CD14-positive monocyte (primary cell): ENCODE measurements around the gene OR5H1. TPM values are rescaled to one million over a fixed set of nuclear protein-coding genes. Genes with fewer than 3 reads are reported as not detected.

ENCODE experiments used
- DNase-seq, 3 donors: peaks; one replicate each; pipeline ENCODE4 v3.0.0-alpha.2; 2011 to 2022
- H2AFZ ChIP-seq: 2 replicates; pipeline ENCODE4 v1.6.0; 2012; ENCODE audit warnings: mild to moderate bottlenecking, low read depth, low read length, inconsistent platforms; ENCODE audit not compliant: insufficient read depth, poor library complexity, severe bottlenecking
- H3K27ac ChIP-seq, 2 donors: 1 replicate in 1 of 2; 2 replicates in 1 of 2; pipeline ENCODE4 v1.5.1; 2012 to 2013; ENCODE audit warnings: low read length in 2 of 2, control low read depth in 1 of 2, inconsistent platforms in 1 of 2, low read depth in 1 of 2, mild to moderate bottlenecking in 1 of 2
- H3K27me3 ChIP-seq, 2 donors: one replicate each; pipeline versions ENCODE4 v1.6.0 to v1.6.1; 2011 to 2013; ENCODE audit warnings: low read length in 2 of 2; ENCODE audit not compliant: control insufficient read depth in 2 of 2, insufficient read depth in 2 of 2
- H3K36me3 ChIP-seq, 2 donors: replicated peaks in 1 of 2; 1 replicate in 1 of 2; 2 replicates in 1 of 2; pipeline versions ENCODE4 v1.5.1 to v1.6.1; 2012 to 2013; ENCODE audit warnings: low read length in 2 of 2, control low read depth in 1 of 2, inconsistent platforms in 1 of 2, mild to moderate bottlenecking in 1 of 2; ENCODE audit not compliant: insufficient read depth in 2 of 2, control insufficient read depth in 1 of 2
- H3K4me1 ChIP-seq, 2 donors: 1 replicate in 1 of 2; 2 replicates in 1 of 2; pipeline versions ENCODE4 v1.5.1 to v1.6.1; 2012 to 2013; ENCODE audit warnings: low read length in 2 of 2, control low read depth in 1 of 2, inconsistent platforms in 1 of 2, mild to moderate bottlenecking in 1 of 2, moderate library complexity in 1 of 2; ENCODE audit not compliant: insufficient read depth in 2 of 2, control insufficient read depth in 1 of 2
- H3K4me2 ChIP-seq: replicated peaks from 2 replicates; pipeline ENCODE3; 2012; ENCODE audit warnings: low read length, moderate library complexity, mild to moderate bottlenecking; ENCODE audit not compliant: poor library complexity, severe bottlenecking; ENCODE audit errors: extremely low read depth
- H3K4me3 ChIP-seq, 3 experiments: fragments of 200-600 bp in 1 of 3; sonication (generic) in 1 of 3; replicated peaks in 1 of 3; 1 replicate in 2 of 3; 2 replicates in 1 of 3; pipeline ENCODE4 v1.5.1; 2011 to 2013; ENCODE audit warnings: low read length in 3 of 3, mild to moderate bottlenecking in 3 of 3, control low read depth in 2 of 3, low read depth in 2 of 3, inconsistent platforms in 1 of 3, moderate library complexity in 1 of 3
- H3K79me2 ChIP-seq: 2 replicates; pipeline ENCODE4 v1.6.0; 2012; ENCODE audit warnings: mild to moderate bottlenecking, control low read depth, inconsistent platforms, low read length, moderate library complexity; ENCODE audit not compliant: insufficient read depth
- H3K9ac ChIP-seq: 2 replicates; pipeline ENCODE4 v1.6.0; 2017; ENCODE audit warnings: low read length, mild to moderate bottlenecking; ENCODE audit not compliant: insufficient read depth, poor library complexity, severe bottlenecking
- H3K9me3 ChIP-seq, 2 donors: replicated peaks in 1 of 2; 1 replicate in 1 of 2; 2 replicates in 1 of 2; pipeline versions ENCODE4 v1.5.1 to v1.6.1; 2012 to 2013; ENCODE audit warnings: low read length in 2 of 2, control low read depth in 1 of 2; ENCODE audit not compliant: control insufficient read depth in 1 of 2, insufficient read depth in 1 of 2
- H4K20me1 ChIP-seq: 2 replicates; pipeline ENCODE4 v1.6.0; 2012; ENCODE audit warnings: mild to moderate bottlenecking, low read length, control low read depth, moderate library complexity; ENCODE audit not compliant: insufficient read depth
- H3K27ac Mint-ChIP-seq, 7 donors: one replicate each; pipeline ENCODE4 v1.8.0; 2020; ENCODE audit warnings: mild to moderate bottlenecking in 7 of 7, mixed read lengths in 7 of 7, moderate library complexity in 6 of 7, inconsistent platforms in 2 of 7
- H3K27me3 Mint-ChIP-seq, 3 donors: one replicate each; pipeline ENCODE4 v1.8.0; 2021 to 2022; ENCODE audit warnings: low read depth in 3 of 3, mild to moderate bottlenecking in 3 of 3, mixed read lengths in 3 of 3, moderate library complexity in 3 of 3, inconsistent platforms in 1 of 3
- H3K36me3 Mint-ChIP-seq, 2 donors: one replicate each; pipeline ENCODE4 v1.8.0; 2020; ENCODE audit warnings: mixed read lengths in 2 of 2, inconsistent platforms in 1 of 2, mild to moderate bottlenecking in 1 of 2
- H3K4me1 Mint-ChIP-seq: one replicate; pipeline ENCODE4 v1.8.0; 2020; ENCODE audit warnings: mild to moderate bottlenecking, mixed read lengths
- H3K4me3 Mint-ChIP-seq, 2 donors: one replicate each; pipeline ENCODE4 v1.8.0; 2020; ENCODE audit warnings: mild to moderate bottlenecking in 2 of 2, mixed read lengths in 2 of 2, moderate library complexity in 1 of 2
- H3K9me3 Mint-ChIP-seq, 7 donors: one replicate each; pipeline ENCODE4 v1.8.0; 2020 to 2022; ENCODE audit warnings: mixed read lengths in 7 of 7, mild to moderate bottlenecking in 6 of 7, moderate library complexity in 6 of 7, inconsistent platforms in 2 of 7
- WGBS: methylation state at CpG from one replicate; pipeline ENCODE4 v1.1.5; 2013; ENCODE audit warnings: missing lambda C conversion rate; ENCODE audit not compliant: insufficient coverage; 5-methylcytosine and 5-hydroxymethylcytosine counted together
- intact Hi-C, 2 donors: fragments of 100-400 bp; cut with micrococcal nuclease; formaldehyde crosslinking; loops; one replicate each; pipeline versions ENCODE4 v1.15.0 to v1.15.1; 2023
- polyA plus RNA-seq, 3 donors: library from polyadenylated mRNA; depleted of rRNA in 1 of 3; unstranded in 2 of 3; stranded (reverse) in 1 of 3; fragments of 300-500 nt in 2 of 3; fragments of >200 nt in 1 of 3; fragmentation: Illumina TruSeq in 2 of 3; gene quantifications; 1 replicate in 2 of 3; 2 replicates in 1 of 3; pipeline ENCODE4 v1.2.3, GENCODE V29; 2012 to 2021
- TF ChIP-seq, protein P1 (sequence below): fragments of 200-600 bp; IDR thresholded peaks from one replicate; pipeline ENCODE4 v1.8.0; 2022; ENCODE audit warnings: antibody characterized with exemption, mild to moderate bottlenecking

OR5H1 gene
- polyA plus RNA-seq, 3 donors: not detected

DNA sequence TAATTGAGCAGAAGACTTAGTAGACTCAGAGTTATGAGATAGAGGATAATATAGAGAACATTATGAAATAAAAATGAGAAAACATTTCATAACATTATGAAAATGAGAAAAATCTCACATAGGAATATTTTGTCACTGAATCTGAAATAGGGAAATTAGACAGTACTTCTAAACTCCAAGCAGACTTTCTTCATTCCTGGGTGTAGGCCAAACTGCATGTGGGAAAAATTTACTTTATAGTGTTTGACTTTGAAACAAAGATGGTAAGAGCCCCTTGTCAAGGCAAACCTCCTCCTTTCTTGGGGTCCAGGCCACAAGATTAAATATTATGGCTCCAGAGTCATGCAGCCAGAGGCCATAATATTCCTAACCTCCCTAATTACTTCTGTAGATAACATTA is 10.0 kb downstream of the OR5H1 start:
- peaks cover 0 to 5% (median 0%) of the 10 kb centered on the region in 7 donors for H3K9me3 Mint-ChIP-seq
- H3K9ac ChIP-seq: no peak overlapping the region

DNA sequence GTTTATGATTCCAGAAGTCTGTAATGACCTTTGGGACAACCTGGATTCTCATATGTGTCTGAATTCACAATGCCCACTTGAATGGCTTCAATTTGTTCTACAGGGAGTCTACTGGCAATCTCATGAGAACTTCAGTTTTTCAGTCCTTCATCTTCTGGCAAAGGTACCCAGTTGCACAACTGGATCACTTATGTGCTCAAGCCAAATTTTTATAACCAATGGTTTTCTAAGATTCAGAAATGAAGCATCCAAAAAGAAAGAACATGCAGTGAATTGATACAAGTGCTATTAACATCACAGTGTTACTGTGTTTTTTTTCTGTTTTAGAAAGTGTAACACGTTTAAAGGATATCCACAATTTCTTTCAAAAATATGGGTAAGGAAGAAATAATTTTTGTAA is 16.7 kb downstream of the OR5H1 start, which contains the start of gene OR5H14:
OR5H14 (plus strand) TSS at position 301 of the 400 bp plus-strand sequence. CDS start 1,907 bp downstream, outside the sequence.
- no peak within 1 kb of the TSS for H3K9ac ChIP-seq
- Mint-ChIP-seq H3K27me3 (peaks cover 0 to 1% (median 0%) of the 10 kb centered on the region in 3 donors), H3K4me3 (no peak within 1 kb of the TSS), H3K9me3 (peaks cover 0 to 5% (median 0%) of the 10 kb centered on the region in 7 donors), H3K36me3 (no peaks in the 10 kb centered on the region), H3K4me1 (no peaks in the 10 kb centered on the region), H3K27ac (no peak within 1 kb of the TSS)
- H3K9me3 ChIP-seq: no peaks in the 10 kb centered on the region
- WGBS: no CpG with 5 or more reads among the region's 1 CpG
- no peaks in the 10 kb centered on the region for H3K79me2 ChIP-seq
- H3K27me3 ChIP-seq: no peaks in the 10 kb centered on the region
- TF ChIP-seq, protein P1, sequence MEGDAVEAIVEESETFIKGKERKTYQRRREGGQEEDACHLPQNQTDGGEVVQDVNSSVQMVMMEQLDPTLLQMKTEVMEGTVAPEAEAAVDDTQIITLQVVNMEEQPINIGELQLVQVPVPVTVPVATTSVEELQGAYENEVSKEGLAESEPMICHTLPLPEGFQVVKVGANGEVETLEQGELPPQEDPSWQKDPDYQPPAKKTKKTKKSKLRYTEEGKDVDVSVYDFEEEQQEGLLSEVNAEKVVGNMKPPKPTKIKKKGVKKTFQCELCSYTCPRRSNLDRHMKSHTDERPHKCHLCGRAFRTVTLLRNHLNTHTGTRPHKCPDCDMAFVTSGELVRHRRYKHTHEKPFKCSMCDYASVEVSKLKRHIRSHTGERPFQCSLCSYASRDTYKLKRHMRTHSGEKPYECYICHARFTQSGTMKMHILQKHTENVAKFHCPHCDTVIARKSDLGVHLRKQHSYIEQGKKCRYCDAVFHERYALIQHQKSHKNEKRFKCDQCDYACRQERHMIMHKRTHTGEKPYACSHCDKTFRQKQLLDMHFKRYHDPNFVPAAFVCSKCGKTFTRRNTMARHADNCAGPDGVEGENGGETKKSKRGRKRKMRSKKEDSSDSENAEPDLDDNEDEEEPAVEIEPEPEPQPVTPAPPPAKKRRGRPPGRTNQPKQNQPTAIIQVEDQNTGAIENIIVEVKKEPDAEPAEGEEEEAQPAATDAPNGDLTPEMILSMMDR: no peak
- no peaks in the 10 kb centered on the region for H3K4me1 ChIP-seq
- H2AFZ ChIP-seq: no peak within 1 kb of the TSS
- no peaks in the 10 kb centered on the region for H3K36me3 ChIP-seq
- DNase-seq: no peak
- H3K4me3 ChIP-seq: no peak within 1 kb of the TSS
- intact Hi-C loops: no loop called here
- H3K27ac ChIP-seq: no peak within 1 kb of the TSS
- no peak within 1 kb of the TSS for H3K4me2 ChIP-seq
- H4K20me1 ChIP-seq: no peaks in the 10 kb centered on the region

More for the DNA sequence above, 10.0 kb downstream of the OR5H1 start:
- Histone ChIP-seq H3K4me3 (no peak overlapping the region), H3K9me3 (no peaks in the 10 kb centered on the region), H3K27me3 (no peaks in the 10 kb centered on the region), H3K4me2 (no peak overlapping the region), H4K20me1 (no peaks in the 10 kb centered on the region), H3K4me1 (no peaks in the 10 kb centered on the region), H3K36me3 (no peaks in the 10 kb centered on the region), H2AFZ (no peak overlapping the region), H3K79me2 (no peaks in the 10 kb centered on the region), H3K27ac (no peak overlapping the region)
- Mint-ChIP-seq H3K27me3 (peaks cover 0 to 2% (median 0%) of the 10 kb centered on the region in 3 donors), H3K36me3 (no peaks in the 10 kb centered on the region), H3K27ac (no peak overlapping the region), H3K4me3 (no peak overlapping the region), H3K4me1 (no peaks in the 10 kb centered on the region)
- intact Hi-C loops: no loop called here
- TF ChIP-seq, protein P1: no peak
- no peak for DNase-seq
